ENCODE measurements around the gene NLK.

NLK gene

DNA sequence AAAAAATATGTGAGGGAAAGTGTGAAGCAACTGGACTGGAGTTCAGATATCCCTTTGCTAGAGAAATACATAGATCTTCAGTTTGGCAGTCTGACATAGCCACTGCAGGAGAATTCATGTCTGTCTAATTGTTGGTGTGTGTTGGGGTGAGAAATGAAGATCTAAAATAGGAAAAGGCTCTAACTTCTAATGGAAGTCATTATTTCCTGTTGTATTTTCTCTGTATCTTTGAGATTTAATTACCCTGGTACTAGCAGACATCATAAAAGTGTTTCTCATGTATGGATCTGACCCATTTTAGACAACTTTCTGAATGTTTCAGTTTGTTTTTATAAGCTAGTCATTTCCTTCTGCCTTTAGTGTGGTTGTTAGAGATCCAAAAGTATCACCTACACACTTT, 128.3 kb downstream of the NLK start:
- Histone ChIP-seq H3K9me2 (replicated peaks; ENCODE audit: insufficient read depth, low read length) (no peaks in the 10 kb centered on the region), H3K9me3 (ENCODE audit: insufficient read depth, low read length) (no peaks in the 10 kb centered on the region), H3K4me3 (ENCODE audit: insufficient read depth, low read length, poor library complexity, severe bottlenecking) (no peak overlapping the region), H3K27me3 (ENCODE audit: low read length) (no peaks in the 10 kb centered on the region), H3F3A (ENCODE audit: insufficient read depth) (no peaks in the 10 kb centered on the region), H3K36me3 (ENCODE audit: low read length) (peaks cover 9% of the 10 kb centered on the region; the same call in 1 of the 2 replicates), H3K27ac (ENCODE audit: low read depth, low read length) (no peak overlapping the region), H3K9ac (ENCODE audit: low read length) (no peak overlapping the region), H3K4me2 (ENCODE audit: low read depth, low read length, poor library complexity, severe bottlenecking) (no peak overlapping the region), H2AFZ (ENCODE audit: low read depth, low read length, severe bottlenecking) (no peak overlapping the region), H4K20me1 (ENCODE audit: low read depth, low read length) (no peaks in the 10 kb centered on the region), H3K79me2 (ENCODE audit: insufficient read depth, low read length) (no peaks in the 10 kb centered on the region)
- TF ChIP-seq, protein P1, sequence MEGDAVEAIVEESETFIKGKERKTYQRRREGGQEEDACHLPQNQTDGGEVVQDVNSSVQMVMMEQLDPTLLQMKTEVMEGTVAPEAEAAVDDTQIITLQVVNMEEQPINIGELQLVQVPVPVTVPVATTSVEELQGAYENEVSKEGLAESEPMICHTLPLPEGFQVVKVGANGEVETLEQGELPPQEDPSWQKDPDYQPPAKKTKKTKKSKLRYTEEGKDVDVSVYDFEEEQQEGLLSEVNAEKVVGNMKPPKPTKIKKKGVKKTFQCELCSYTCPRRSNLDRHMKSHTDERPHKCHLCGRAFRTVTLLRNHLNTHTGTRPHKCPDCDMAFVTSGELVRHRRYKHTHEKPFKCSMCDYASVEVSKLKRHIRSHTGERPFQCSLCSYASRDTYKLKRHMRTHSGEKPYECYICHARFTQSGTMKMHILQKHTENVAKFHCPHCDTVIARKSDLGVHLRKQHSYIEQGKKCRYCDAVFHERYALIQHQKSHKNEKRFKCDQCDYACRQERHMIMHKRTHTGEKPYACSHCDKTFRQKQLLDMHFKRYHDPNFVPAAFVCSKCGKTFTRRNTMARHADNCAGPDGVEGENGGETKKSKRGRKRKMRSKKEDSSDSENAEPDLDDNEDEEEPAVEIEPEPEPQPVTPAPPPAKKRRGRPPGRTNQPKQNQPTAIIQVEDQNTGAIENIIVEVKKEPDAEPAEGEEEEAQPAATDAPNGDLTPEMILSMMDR (IDR thresholded peaks at IDR 0.05; ENCODE audit: insufficient read depth, low read length, poor library complexity, severe bottlenecking) = no peak
- TF ChIP-seq EZH2phosphoT487 (conservative IDR thresholded peaks at IDR 0.05; ENCODE audit: low read length) = no peak

DNA sequence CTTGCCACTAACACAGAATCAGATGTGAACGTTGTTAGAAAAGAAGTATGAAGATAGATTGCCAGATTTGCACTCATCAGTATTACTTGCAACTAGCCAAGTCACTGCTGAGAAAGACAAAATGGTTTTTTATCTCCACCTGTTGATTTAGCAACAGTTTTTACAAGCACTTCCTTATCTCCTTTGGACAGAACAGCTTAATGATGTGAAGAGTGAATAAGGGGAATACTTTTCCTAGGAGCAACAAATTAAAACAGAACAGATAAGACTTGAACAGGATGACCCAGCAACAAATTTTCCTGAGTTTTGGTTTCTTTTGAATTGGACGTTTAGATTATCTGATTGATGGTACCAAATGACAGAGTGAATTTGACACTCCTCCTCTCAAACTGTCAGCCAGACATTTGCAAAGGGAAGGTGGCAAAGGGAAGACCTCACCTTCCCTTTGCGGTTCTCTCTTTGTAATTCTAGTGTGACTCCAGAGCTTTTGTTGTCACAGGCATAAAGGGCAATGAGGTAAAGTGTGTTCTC, 130.6 kb downstream of the NLK start:
- TF ChIP-seq, protein P1 (IDR thresholded peaks at IDR 0.05; ENCODE audit: insufficient read depth, low read length, poor library complexity, severe bottlenecking) = no peak
- no peak for TF ChIP-seq EZH2phosphoT487 (conservative IDR thresholded peaks at IDR 0.05; ENCODE audit: low read length)
- H3K27ac ChIP-seq (ENCODE audit: low read depth, low read length) = no peak overlapping the region

DNA sequence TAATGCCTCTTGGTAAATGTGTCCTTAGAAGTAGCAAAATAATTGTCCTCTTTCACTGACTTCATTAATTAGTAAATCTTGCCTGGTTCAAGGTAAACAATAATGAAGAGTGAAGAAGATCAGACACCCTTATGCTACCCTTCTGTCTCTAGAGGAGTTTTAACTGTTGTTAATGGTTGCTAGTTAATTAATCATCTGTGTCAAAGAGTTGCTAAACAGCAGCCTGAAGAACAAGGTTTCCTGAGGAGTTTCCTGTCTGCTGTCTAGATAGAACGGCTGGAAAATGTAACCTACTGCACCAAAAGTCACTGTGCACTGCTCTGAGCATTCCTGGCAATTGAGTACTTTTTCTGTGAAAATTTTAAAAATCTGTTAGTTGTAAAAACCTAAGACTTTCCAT, 131.3 kb downstream of the NLK start:
- peaks cover 12% of the 10 kb centered on the region; the same call in 1 of the 2 replicates for H3K36me3 ChIP-seq (ENCODE audit: low read length)
- no peak overlapping the region for H3K9ac ChIP-seq (ENCODE audit: low read length)

More for the DNA sequence above, 130.6 kb downstream of the NLK start:
- no peaks in the 10 kb centered on the region for H3K27me3 ChIP-seq (ENCODE audit: low read length)
- no peak overlapping the region for H3K9ac ChIP-seq (ENCODE audit: low read length)
- H2AFZ ChIP-seq (ENCODE audit: low read depth, low read length, severe bottlenecking) = no peak overlapping the region
- no peaks in the 10 kb centered on the region for H3F3A ChIP-seq (ENCODE audit: insufficient read depth)
- no peaks in the 10 kb centered on the region for H4K20me1 ChIP-seq (ENCODE audit: low read depth, low read length)
- no peaks in the 10 kb centered on the region for H3K79me2 ChIP-seq (ENCODE audit: insufficient read depth, low read length)
- H3K4me2 ChIP-seq (ENCODE audit: low read depth, low read length, poor library complexity, severe bottlenecking) = no peak overlapping the region
- H3K9me3 ChIP-seq (ENCODE audit: insufficient read depth, low read length) = no peaks in the 10 kb centered on the region
- no peaks in the 10 kb centered on the region for H3K9me2 ChIP-seq (replicated peaks; ENCODE audit: insufficient read depth, low read length)
- H3K4me3 ChIP-seq (ENCODE audit: insufficient read depth, low read length, poor library complexity, severe bottlenecking) = no peak overlapping the region
- H3K36me3 ChIP-seq (ENCODE audit: low read length) = peaks cover 12% of the 10 kb centered on the region; the same call in 1 of the 2 replicates

More for the DNA sequence above, 131.3 kb downstream of the NLK start:
- Histone ChIP-seq H3K9me3 (ENCODE audit: insufficient read depth, low read length) (no peaks in the 10 kb centered on the region), H3F3A (ENCODE audit: insufficient read depth) (no peaks in the 10 kb centered on the region), H3K4me3 (ENCODE audit: insufficient read depth, low read length, poor library complexity, severe bottlenecking) (no peak overlapping the region), H3K9me2 (replicated peaks; ENCODE audit: insufficient read depth, low read length) (no peaks in the 10 kb centered on the region), H4K20me1 (ENCODE audit: low read depth, low read length) (no peaks in the 10 kb centered on the region), H3K79me2 (ENCODE audit: insufficient read depth, low read length) (no peaks in the 10 kb centered on the region), H3K4me2 (ENCODE audit: low read depth, low read length, poor library complexity, severe bottlenecking) (no peak overlapping the region), H3K27me3 (ENCODE audit: low read length) (no peaks in the 10 kb centered on the region), H3K27ac (ENCODE audit: low read depth, low read length) (no peak overlapping the region), H2AFZ (ENCODE audit: low read depth, low read length, severe bottlenecking) (no peak overlapping the region)
- TF ChIP-seq, protein P1 (IDR thresholded peaks at IDR 0.05; ENCODE audit: insufficient read depth, low read length, poor library complexity, severe bottlenecking) = no peak
- TF ChIP-seq EZH2phosphoT487 (conservative IDR thresholded peaks at IDR 0.05; ENCODE audit: low read length) = no peak

All from SU-DHL-6 (cell line).